Activated naive CD4-positive, alpha-beta T cell treated with anti-CD3 and anti-CD28 coated beads, Interleukin-2, amount 50 U/mL, for 24 hours (primary cell): ENCODE results near the gene FXYD1.

Source experiments
- H3K27ac Mint-ChIP-seq: one replicate; pipeline ENCODE4 v1.8.0; 2021; ENCODE audit warnings: mild to moderate bottlenecking, mixed read lengths
- H3K27me3 Mint-ChIP-seq: one replicate; pipeline ENCODE4 v1.8.0; 2021; ENCODE audit warnings: mixed read lengths
- H3K36me3 Mint-ChIP-seq: one replicate; pipeline ENCODE4 v1.8.0; 2021; ENCODE audit warnings: mixed read lengths
- H3K4me1 Mint-ChIP-seq: one replicate; pipeline ENCODE4 v1.8.0; 2021; ENCODE audit warnings: mixed read lengths
- H3K4me3 Mint-ChIP-seq: one replicate; pipeline ENCODE4 v1.8.0; 2021; ENCODE audit warnings: mild to moderate bottlenecking, mixed read lengths
- H3K9me3 Mint-ChIP-seq: one replicate; pipeline ENCODE4 v1.8.0; 2021; ENCODE audit warnings: mixed read lengths

Gene FXYD1

GRCh38 chr19:35159606-35160005, 21.0 kb downstream of the FXYD1 start:
- H3K27ac Mint-ChIP-seq, result peak overlapping the region; percentile 17
- H3K4me3 Mint-ChIP-seq, result peak overlapping the region; percentile 73
- no peaks in the 10 kb centered on the region for H3K27me3 Mint-ChIP-seq
- H3K36me3 Mint-ChIP-seq, result peaks cover 58% of the 10 kb centered on the region
- H3K9me3 Mint-ChIP-seq, result no peaks in the 10 kb centered on the region
- peaks cover 63% of the 10 kb centered on the region for H3K4me1 Mint-ChIP-seq

- H3K27ac Mint-ChIP-seq, result no peak overlapping the region
- peaks cover 66% of the 10 kb centered on the region for H3K4me1 Mint-ChIP-seq
- peaks cover 4% of the 10 kb centered on the region for H3K9me3 Mint-ChIP-seq
- no peak overlapping the region for H3K4me3 Mint-ChIP-seq
- H3K36me3 Mint-ChIP-seq, result peaks cover 65% of the 10 kb centered on the region
- H3K27me3 Mint-ChIP-seq, result no peaks in the 10 kb centered on the region
These were observed 22.2 kb downstream of the FXYD1 start for GRCh38 chr19:35160629-35161433.

- no peaks in the 10 kb centered on the region for H3K27me3 Mint-ChIP-seq
- H3K4me3 Mint-ChIP-seq, result no peak overlapping the region
- peaks cover 65% of the 10 kb centered on the region for H3K36me3 Mint-ChIP-seq
- peaks cover 4% of the 10 kb centered on the region for H3K9me3 Mint-ChIP-seq
- H3K27ac Mint-ChIP-seq, result peak overlapping the region; percentile 63
- H3K4me1 Mint-ChIP-seq, result peaks cover 63% of the 10 kb centered on the region
These were observed 22.8 kb downstream of the FXYD1 start for GRCh38 chr19:35161434-35161743.

GRCh38 chr19:35162471-35163326, 24.1 kb downstream of the FXYD1 start:
- Mint-ChIP-seq H3K27me3 (no peaks in the 10 kb centered on the region), H3K27ac (peak overlapping the region; percentile 46), H3K36me3 (peaks cover 66% of the 10 kb centered on the region), H3K9me3 (peaks cover 4% of the 10 kb centered on the region), H3K4me3 (no peak overlapping the region), H3K4me1 (peaks cover 64% of the 10 kb centered on the region)

GRCh38 chr19:35164418-35164817, 25.8 kb downstream of the FXYD1 start:
- Mint-ChIP-seq H3K4me1 (peaks cover 58% of the 10 kb centered on the region), H3K27ac (peak overlapping the region; percentile 68), H3K36me3 (peaks cover 59% of the 10 kb centered on the region), H3K27me3 (no peaks in the 10 kb centered on the region), H3K4me3 (no peak overlapping the region), H3K9me3 (peaks cover 4% of the 10 kb centered on the region)

- Mint-ChIP-seq H3K4me1 (peaks cover 55% of the 10 kb centered on the region), H3K27me3 (no peaks in the 10 kb centered on the region), H3K36me3 (peaks cover 58% of the 10 kb centered on the region), H3K27ac (peak overlapping the region; percentile 41), H3K9me3 (peaks cover 4% of the 10 kb centered on the region), H3K4me3 (peak overlapping the region; percentile 11)
These were observed 26.8 kb downstream of the FXYD1 start for GRCh38 chr19:35165200-35166058.

- Mint-ChIP-seq H3K4me1 (peaks cover 49% of the 10 kb centered on the region), H3K27ac (peak overlapping the region; percentile 81), H3K27me3 (no peaks in the 10 kb centered on the region), H3K9me3 (peaks cover 4% of the 10 kb centered on the region), H3K36me3 (peaks cover 53% of the 10 kb centered on the region), H3K4me3 (peak overlapping the region; percentile 59)
These were observed 27.8 kb downstream of the FXYD1 start for GRCh38 chr19:35166100-35167063.

GRCh38 chr19:35167251-35168119, 28.9 kb downstream of the FXYD1 start:
- H3K9me3 Mint-ChIP-seq, result peaks cover 4% of the 10 kb centered on the region
- peaks cover 47% of the 10 kb centered on the region for H3K4me1 Mint-ChIP-seq
- no peaks in the 10 kb centered on the region for H3K27me3 Mint-ChIP-seq
- peak overlapping the region; percentile 81 for H3K27ac Mint-ChIP-seq
- H3K4me3 Mint-ChIP-seq, result peak overlapping the region; percentile 59
- peaks cover 44% of the 10 kb centered on the region for H3K36me3 Mint-ChIP-seq

- H3K27me3 Mint-ChIP-seq, result no peaks in the 10 kb centered on the region
- H3K27ac Mint-ChIP-seq, result peak overlapping the region; percentile 81
- peaks cover 40% of the 10 kb centered on the region for H3K36me3 Mint-ChIP-seq
- no peak overlapping the region for H3K4me3 Mint-ChIP-seq
- peaks cover 4% of the 10 kb centered on the region for H3K9me3 Mint-ChIP-seq
- peaks cover 43% of the 10 kb centered on the region for H3K4me1 Mint-ChIP-seq
These were observed 29.6 kb downstream of the FXYD1 start for GRCh38 chr19:35168196-35168595.

- Mint-ChIP-seq H3K27me3 (no peaks in the 10 kb centered on the region), H3K36me3 (peaks cover 30% of the 10 kb centered on the region), H3K4me3 (no peak overlapping the region)
These were observed 30.8 kb downstream of the FXYD1 start for GRCh38 chr19:35169221-35169995.

GRCh38 chr19:35170359-35171061, 31.9 kb downstream of the FXYD1 start:
- Mint-ChIP-seq H3K27me3 (no peaks in the 10 kb centered on the region), H3K36me3 (peaks cover 23% of the 10 kb centered on the region), H3K9me3 (peaks cover 3% of the 10 kb centered on the region), H3K27ac (no peak overlapping the region), H3K4me1 (peaks cover 44% of the 10 kb centered on the region), H3K4me3 (no peak overlapping the region)

More at GRCh38 chr19:35169221-35169995, 30.8 kb downstream of the FXYD1 start:
- H3K27ac Mint-ChIP-seq, result peak overlapping the region; percentile 67
- H3K4me1 Mint-ChIP-seq, result peaks cover 39% of the 10 kb centered on the region
- peaks cover 4% of the 10 kb centered on the region for H3K9me3 Mint-ChIP-seq

GRCh38 chr19:35171730-35172129, 33.1 kb downstream of the FXYD1 start:
- Mint-ChIP-seq H3K4me1 (peaks cover 42% of the 10 kb centered on the region), H3K27ac (no peak overlapping the region), H3K36me3 (peaks cover 11% of the 10 kb centered on the region), H3K27me3 (no peaks in the 10 kb centered on the region), H3K9me3 (no peaks in the 10 kb centered on the region), H3K4me3 (no peak overlapping the region)

- no peak overlapping the region for H3K27ac Mint-ChIP-seq
- H3K9me3 Mint-ChIP-seq, result no peaks in the 10 kb centered on the region
- peaks cover 4% of the 10 kb centered on the region for H3K36me3 Mint-ChIP-seq
- no peaks in the 10 kb centered on the region for H3K27me3 Mint-ChIP-seq
- H3K4me1 Mint-ChIP-seq, result peaks cover 43% of the 10 kb centered on the region
- no peak overlapping the region for H3K4me3 Mint-ChIP-seq
These were observed 35.6 kb downstream of the FXYD1 start for GRCh38 chr19:35174226-35174625.
